Kidney epithelial cell (primary cell): ENCODE data around the gene RRM1. TPM values are rescaled to one million over a fixed set of nuclear protein-coding genes. Genes with fewer than 3 reads are reported as not detected.
"Not testable (repeated sequence)": the region's sequence is repeated elsewhere in the genome, so short reads cannot be mapped to it uniquely, and the experiment has no call there.

Experiments
- DNase-seq: peaks from one replicate; pipeline ENCODE4 v3.0.0-alpha.2; 2010; ENCODE audit warnings: low read depth
- H3K27me3 ChIP-seq: 2 replicates; pipeline ENCODE4 v1.6.0; 2011; ENCODE audit warnings: low read length; ENCODE audit not compliant: control insufficient read depth, insufficient read depth
- H3K36me3 ChIP-seq: 2 replicates; pipeline ENCODE4 v1.5.1; 2011; ENCODE audit warnings: low read length; ENCODE audit not compliant: control insufficient read depth, insufficient read depth
- H3K4me3 ChIP-seq: 2 replicates; pipeline ENCODE4 v1.5.1; 2011; ENCODE audit warnings: low read depth, mild to moderate bottlenecking, control low read depth, low read length
- total RNA-seq: library from RNA; depleted of rRNA; stranded (reverse); fragments of >200 nt; gene quantifications from 2 replicates; pipeline ENCODE4 v1.2.3, GENCODE V29; 2015
- TF ChIP-seq, protein P1 (sequence below): IDR thresholded peaks from 2 replicates; pipeline ENCODE4 v1.5.1; 2011; ENCODE audit warnings: mild to moderate bottlenecking, moderate library complexity, low read length, control low read depth, inconsistent platforms; ENCODE audit not compliant: insufficient read depth, poor library complexity, severe bottlenecking

Gene RRM1
- total RNA-seq, 1 donor from 2014 or later = 36.8 TPM

DNA sequence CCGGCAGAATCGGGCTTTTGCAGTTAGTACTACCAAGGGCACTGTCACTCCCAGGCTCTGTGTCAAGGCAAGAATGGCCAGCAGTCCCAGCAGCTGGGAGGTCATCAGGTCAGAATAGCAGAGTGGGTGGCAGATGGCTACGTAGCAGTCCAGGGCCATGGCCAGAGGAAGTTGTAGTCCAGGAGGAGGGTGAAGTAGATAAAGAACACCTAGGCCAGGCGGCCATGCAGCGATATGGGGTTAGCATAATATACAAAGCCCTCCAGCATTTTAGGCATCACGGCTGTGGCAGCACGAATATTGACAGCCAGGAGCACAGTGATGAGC lies 52.1 kb downstream of the RRM1 start:
- Histone ChIP-seq H3K4me3 (no peak overlapping the region), H3K36me3 (no peaks in the 10 kb centered on the region), H3K27me3 (no peaks in the 10 kb centered on the region)
- TF ChIP-seq, protein P1, sequence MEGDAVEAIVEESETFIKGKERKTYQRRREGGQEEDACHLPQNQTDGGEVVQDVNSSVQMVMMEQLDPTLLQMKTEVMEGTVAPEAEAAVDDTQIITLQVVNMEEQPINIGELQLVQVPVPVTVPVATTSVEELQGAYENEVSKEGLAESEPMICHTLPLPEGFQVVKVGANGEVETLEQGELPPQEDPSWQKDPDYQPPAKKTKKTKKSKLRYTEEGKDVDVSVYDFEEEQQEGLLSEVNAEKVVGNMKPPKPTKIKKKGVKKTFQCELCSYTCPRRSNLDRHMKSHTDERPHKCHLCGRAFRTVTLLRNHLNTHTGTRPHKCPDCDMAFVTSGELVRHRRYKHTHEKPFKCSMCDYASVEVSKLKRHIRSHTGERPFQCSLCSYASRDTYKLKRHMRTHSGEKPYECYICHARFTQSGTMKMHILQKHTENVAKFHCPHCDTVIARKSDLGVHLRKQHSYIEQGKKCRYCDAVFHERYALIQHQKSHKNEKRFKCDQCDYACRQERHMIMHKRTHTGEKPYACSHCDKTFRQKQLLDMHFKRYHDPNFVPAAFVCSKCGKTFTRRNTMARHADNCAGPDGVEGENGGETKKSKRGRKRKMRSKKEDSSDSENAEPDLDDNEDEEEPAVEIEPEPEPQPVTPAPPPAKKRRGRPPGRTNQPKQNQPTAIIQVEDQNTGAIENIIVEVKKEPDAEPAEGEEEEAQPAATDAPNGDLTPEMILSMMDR = no peak
- no peak for DNase-seq

DNA sequence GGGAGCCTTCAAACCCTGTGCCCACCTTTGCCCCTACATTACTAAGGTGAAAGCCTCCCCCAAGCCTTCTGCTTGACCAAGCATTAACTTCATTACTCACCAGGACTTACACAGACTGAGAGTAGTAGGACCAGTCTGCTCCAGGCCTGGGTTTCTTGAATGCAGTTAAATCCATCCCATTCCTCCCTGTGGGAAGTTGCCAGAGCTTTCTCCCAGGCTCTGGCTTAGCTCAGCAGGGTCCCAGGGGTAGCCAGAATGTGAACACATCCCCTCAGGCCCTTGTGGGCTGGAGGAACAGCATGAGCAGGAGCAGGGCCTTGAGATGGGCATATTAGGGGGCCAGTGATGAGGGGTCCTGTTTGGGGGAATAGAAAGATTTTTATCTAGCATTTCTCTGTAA lies 59.9 kb downstream of the RRM1 start:
- Histone ChIP-seq H3K27me3 (no peaks in the 10 kb centered on the region), H3K4me3 (no peak overlapping the region), H3K36me3 (no peaks in the 10 kb centered on the region)
- no peak for DNase-seq
- TF ChIP-seq, protein P1 = no peak

DNA sequence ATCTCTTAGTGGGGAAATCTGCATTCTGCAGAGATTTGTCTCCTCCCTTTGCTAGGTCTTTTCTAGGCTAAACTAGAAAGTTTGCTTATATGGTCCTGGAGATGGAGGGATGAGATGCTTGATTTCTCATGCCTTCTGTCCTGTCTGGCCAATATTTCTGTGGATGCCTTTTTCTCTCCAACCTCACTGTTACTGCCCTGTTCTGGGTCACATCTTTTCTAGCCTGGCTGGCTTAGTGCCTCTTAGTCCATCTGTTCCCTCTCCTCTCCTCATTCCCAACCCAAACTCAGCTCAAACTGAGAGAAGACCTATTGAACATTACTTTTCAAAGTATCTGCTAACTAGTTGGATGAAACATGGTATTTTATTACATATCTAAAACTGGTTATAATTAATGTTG lies 62.0 kb downstream of the RRM1 start:
- H3K36me3 ChIP-seq = no peaks in the 10 kb centered on the region
- H3K4me3 ChIP-seq = no peak overlapping the region
- TF ChIP-seq, protein P1 = no peak
- no peak for DNase-seq
- H3K27me3 ChIP-seq = no peaks in the 10 kb centered on the region

DNA sequence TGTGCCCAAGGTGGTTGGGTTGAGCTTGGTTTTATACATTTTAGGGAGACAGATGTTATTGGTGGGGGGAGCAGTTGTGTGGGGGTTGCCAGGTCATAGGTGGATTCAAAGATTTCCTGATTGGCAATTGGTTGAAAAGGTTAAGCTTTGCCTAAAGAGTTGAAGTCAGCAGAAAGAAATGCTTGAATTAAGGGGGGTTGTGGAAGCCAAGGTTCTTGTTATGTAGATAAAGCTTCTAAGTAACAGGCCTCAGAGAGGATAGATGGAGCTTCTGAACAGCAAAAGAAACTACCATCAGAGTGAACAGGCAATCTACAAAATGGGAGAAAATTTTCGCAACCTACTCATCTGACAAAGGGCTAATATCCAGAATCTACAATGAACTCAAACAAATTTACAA lies 64.2 kb downstream of the RRM1 start:
- not testable (repeated sequence) for DNase-seq, H3K4me3 ChIP-seq, H3K27me3 ChIP-seq, H3K36me3 ChIP-seq

DNA sequence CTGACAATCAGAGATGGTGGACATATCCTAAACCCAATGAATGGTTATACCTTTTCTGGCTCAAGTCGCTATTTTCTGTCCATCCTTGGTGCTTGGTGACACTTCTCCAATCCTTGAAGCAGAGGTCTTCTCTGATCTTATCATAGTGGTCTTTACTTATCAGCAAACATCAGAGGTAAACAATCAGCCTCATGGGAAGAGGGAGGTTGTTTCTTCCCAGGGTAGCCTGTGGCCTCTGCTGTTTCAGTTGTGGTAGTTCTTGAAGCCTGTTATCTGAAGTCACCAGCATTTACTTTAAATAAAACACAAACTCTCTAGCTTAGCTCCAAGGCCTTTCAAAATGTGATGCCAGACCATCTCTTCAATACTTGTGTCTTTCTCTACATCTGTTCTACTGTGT lies 66.7 kb downstream of the RRM1 start:
- Histone ChIP-seq H3K36me3 (no peaks in the 10 kb centered on the region), H3K27me3 (no peaks in the 10 kb centered on the region), H3K4me3 (no peak overlapping the region)
- DNase-seq = no peak
- TF ChIP-seq, protein P1 = no peak

DNA sequence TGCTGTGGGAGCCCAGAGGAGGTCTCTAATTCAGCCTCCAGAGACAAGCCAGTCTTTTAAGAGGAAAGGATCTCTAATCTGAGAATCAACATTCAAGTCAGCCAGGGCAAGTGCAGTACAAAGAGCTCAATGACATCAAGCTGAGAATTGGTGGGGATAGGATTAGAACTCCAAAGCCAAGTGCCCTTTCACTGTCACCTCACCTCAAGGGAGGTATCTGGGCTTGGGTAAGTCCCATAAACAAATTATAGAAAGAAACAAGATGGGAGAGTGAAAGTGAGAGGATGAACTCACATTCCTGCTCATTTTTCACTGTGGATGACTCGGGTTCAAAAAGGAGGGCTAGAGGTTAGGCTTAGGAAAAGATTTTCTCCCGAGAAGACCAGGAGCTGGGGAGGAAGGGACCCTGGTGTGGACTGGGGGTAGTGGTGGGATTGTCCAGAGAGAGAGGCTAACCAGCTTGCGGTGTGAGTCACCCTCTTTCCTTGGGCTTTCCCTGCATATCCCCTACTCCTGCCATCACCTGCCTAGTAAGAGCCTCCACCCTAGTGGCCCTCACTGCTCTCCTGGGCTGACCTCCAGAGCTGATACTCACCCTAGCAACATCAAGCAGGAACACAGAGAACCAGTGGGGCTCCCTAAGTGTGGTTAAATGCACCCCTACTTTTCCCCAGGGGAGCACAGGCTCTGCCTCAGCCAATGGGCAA lies 70.4 kb downstream of the RRM1 start:
- no peak for DNase-seq
- H3K36me3 ChIP-seq = no peaks in the 10 kb centered on the region
- TF ChIP-seq, protein P1 = no peak
- no peak overlapping the region for H3K4me3 ChIP-seq
- H3K27me3 ChIP-seq = no peaks in the 10 kb centered on the region
